SK-N-MC (cell line): ENCODE data around the gene ZFX.

Source experiments
- EZH2 ChIP-seq: fragments of 200-600 bp; sonication (generic); IDR thresholded peaks from one replicate; pipeline ENCODE4 v1.6.1; 2017; ENCODE audit warnings: antibody characterized with exemption
- FOXP2 ChIP-seq: optimal IDR thresholded peaks from 2 replicates; pipeline ENCODE3; 2011; ENCODE audit warnings: mild to moderate bottlenecking, moderate library complexity; ENCODE audit not compliant: insufficient read depth; ENCODE audit errors: extremely low read length, control extremely low read depth
- POLR2AphosphoS5 ChIP-seq: IDR thresholded peaks from 2 replicates; pipeline ENCODE4 v1.6.1; 2012; ENCODE audit warnings: mild to moderate bottlenecking, low read depth, low read length, borderline replicate concordance

DNA sequence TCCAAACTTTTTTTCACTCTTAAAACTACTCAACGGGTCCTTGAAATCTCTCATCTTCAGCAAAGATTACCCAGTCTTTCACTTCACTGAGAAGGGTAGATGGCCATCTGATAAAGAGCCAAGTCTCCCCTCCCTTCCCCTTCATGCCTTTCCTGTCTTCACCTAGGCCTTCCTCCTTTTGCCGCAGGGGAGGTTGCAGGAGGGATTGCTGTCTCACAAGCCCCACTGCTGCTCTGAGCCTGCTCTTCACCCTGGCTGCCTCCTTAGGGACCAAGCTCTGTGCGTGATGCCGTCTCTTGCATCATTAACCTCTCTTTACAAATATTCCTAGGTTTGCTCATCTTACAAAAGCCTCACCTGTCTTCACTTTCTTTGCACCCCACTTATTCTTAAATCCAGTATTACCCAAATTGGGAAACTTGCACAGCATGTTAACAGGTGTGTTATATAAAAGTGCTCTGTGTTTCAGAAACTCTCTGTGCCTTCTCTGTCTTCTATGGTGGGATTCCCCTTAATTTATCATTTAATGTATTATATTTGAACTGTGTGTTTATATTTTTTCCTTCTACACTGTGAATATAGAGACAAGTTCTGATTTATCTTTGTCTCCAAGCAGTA, 3.8 kb downstream of the ZFX start:
- TF ChIP-seq EZH2 (no peak), POLR2AphosphoS5 (no peak), FOXP2 (no peak)
